ENCODE results near the gene FOXJ1. TPM values are rescaled to one million over a fixed set of nuclear protein-coding genes. Genes with fewer than 3 reads are reported as not detected.

The FOXJ1 gene
- total and polyA plus RNA-seq, 2 donors from 2014 or later = 3.4 to 6.8 TPM

GRCh38 chr17:76150712-76151622 lies 9.9 kb upstream of the FOXJ1 start:
- no peak overlapping the region for H3K9ac ChIP-seq (ENCODE audit: low read length in 3 of 3)
- H3K9me3 ChIP-seq (ENCODE audit: control insufficient read depth in 2 of 3, insufficient read depth in 1 of 3, low read length in 3 of 3) = no peaks in the 10 kb centered on the region
- intact Hi-C loops (cut with DNase I) = no loop called here
- H3K4me1 ChIP-seq (ENCODE audit: control insufficient read depth in 2 of 3, insufficient read depth in 2 of 3, low read depth in 1 of 3, low read length in 3 of 3) = peaks cover 0 to 2% (median 0%) of the 10 kb centered on the region in 3 donors
- H3K36me3 ChIP-seq (ENCODE audit: control insufficient read depth in 2 of 3, insufficient read depth in 3 of 3, low read length in 3 of 3) = no peaks in the 10 kb centered on the region
- TF ChIP-seq, protein P1, sequence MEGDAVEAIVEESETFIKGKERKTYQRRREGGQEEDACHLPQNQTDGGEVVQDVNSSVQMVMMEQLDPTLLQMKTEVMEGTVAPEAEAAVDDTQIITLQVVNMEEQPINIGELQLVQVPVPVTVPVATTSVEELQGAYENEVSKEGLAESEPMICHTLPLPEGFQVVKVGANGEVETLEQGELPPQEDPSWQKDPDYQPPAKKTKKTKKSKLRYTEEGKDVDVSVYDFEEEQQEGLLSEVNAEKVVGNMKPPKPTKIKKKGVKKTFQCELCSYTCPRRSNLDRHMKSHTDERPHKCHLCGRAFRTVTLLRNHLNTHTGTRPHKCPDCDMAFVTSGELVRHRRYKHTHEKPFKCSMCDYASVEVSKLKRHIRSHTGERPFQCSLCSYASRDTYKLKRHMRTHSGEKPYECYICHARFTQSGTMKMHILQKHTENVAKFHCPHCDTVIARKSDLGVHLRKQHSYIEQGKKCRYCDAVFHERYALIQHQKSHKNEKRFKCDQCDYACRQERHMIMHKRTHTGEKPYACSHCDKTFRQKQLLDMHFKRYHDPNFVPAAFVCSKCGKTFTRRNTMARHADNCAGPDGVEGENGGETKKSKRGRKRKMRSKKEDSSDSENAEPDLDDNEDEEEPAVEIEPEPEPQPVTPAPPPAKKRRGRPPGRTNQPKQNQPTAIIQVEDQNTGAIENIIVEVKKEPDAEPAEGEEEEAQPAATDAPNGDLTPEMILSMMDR (IDR thresholded peaks at IDR 0.05; ENCODE audit: borderline replicate concordance, extremely low read depth, insufficient read depth) = no peak
- no peak for FAIRE-seq
- no peak overlapping the region for H3K27ac ChIP-seq (ENCODE audit: low read depth in 2 of 2, low read length in 2 of 2)
- no peak for DNase-seq
- no peaks in the 10 kb centered on the region for H3K27me3 ChIP-seq (ENCODE audit: control insufficient read depth, insufficient read depth, low read length)
- H3K4me3 ChIP-seq (ENCODE audit: low read length in 3 of 3) = no peak overlapping the region

DNA sequence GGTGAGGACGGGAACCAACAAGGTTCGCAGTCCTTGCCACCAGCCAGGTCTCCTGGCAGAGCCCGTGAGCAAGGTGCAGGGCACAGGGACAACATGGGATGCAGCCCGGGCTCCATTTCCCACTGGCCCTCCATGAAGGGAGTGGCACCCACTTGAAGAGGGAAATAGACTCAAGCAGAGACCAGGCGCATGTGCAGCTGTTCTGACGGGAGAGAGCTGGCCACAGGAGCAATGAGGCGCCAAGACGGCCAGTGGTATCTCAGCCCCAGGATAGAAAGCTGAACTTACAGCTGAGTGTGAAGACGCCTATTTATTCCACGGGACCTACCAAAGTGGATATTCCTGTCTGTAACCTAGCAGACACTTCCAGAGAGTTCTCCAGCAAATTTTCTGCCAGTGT lies 8.2 kb upstream of the FOXJ1 start:
- FAIRE-seq = no peak
- Histone ChIP-seq H3K4me3 (ENCODE audit: low read length in 3 of 3) (no peak overlapping the region), H3K27me3 (ENCODE audit: control insufficient read depth, insufficient read depth, low read length) (no peaks in the 10 kb centered on the region), H3K9me3 (ENCODE audit: control insufficient read depth in 2 of 3, insufficient read depth in 1 of 3, low read length in 3 of 3) (no peaks in the 10 kb centered on the region), H3K4me1 (ENCODE audit: control insufficient read depth in 2 of 3, insufficient read depth in 2 of 3, low read depth in 1 of 3, low read length in 3 of 3) (peaks cover 0 to 7% (median 0%) of the 10 kb centered on the region in 3 donors), H3K36me3 (ENCODE audit: control insufficient read depth in 2 of 3, insufficient read depth in 3 of 3, low read length in 3 of 3) (no peaks in the 10 kb centered on the region), H3K9ac (ENCODE audit: low read length in 3 of 3) (no peak overlapping the region), H3K27ac (ENCODE audit: low read depth in 2 of 2, low read length in 2 of 2) (no peak overlapping the region)
- TF ChIP-seq, protein P1 (IDR thresholded peaks at IDR 0.05; ENCODE audit: borderline replicate concordance, extremely low read depth, insufficient read depth) = no peak
- no peak for DNase-seq
- intact Hi-C loops (cut with DNase I) = no loop called here

DNA sequence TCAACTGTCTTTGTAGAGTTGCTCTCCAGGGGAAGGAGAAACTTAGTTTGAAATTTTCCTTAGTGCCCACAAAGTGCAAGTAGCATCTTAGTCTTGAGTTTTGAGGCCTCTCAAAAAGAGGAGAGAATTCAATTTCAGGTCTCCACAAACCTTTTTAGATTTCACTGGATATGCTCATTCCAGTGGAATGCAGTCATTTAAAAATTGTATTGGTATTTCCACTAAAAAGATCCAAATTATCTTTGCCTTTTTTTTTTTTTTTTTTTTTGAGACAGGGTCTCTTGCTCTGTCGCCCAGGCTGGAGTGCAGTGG lies 6.9 kb upstream of the FOXJ1 start:
- intact Hi-C loops (cut with DNase I) = no loop called here
- no peak for FAIRE-seq
- H3K4me1 ChIP-seq (ENCODE audit: control insufficient read depth in 2 of 3, insufficient read depth in 2 of 3, low read depth in 1 of 3, low read length in 3 of 3) = peaks cover 0 to 7% (median 0%) of the 10 kb centered on the region in 3 donors
- H3K36me3 ChIP-seq (ENCODE audit: control insufficient read depth in 2 of 3, insufficient read depth in 3 of 3, low read length in 3 of 3) = no peaks in the 10 kb centered on the region
- DNase-seq = no peak
- H3K27me3 ChIP-seq (ENCODE audit: control insufficient read depth, insufficient read depth, low read length) = no peaks in the 10 kb centered on the region
- H3K4me3 ChIP-seq (ENCODE audit: low read length in 3 of 3) = no peak overlapping the region
- H3K27ac ChIP-seq (ENCODE audit: low read depth in 2 of 2, low read length in 2 of 2) = no peak overlapping the region
- no peak overlapping the region for H3K9ac ChIP-seq (ENCODE audit: low read length in 3 of 3)
- TF ChIP-seq, protein P1 (IDR thresholded peaks at IDR 0.05; ENCODE audit: borderline replicate concordance, extremely low read depth, insufficient read depth) = no peak
- H3K9me3 ChIP-seq (ENCODE audit: control insufficient read depth in 2 of 3, insufficient read depth in 1 of 3, low read length in 3 of 3) = no peaks in the 10 kb centered on the region

Measured in kidney (tissue), 14 donors.